CD4-positive, alpha-beta T cell treated with Interleukin-17A for 4 hours (primary cell): ENCODE measurements around the gene NR2F2.
"Not testable (repeated sequence)": the region's sequence is repeated elsewhere in the genome, so short reads cannot be mapped to it uniquely, and the experiment has no call there.

Experiments used
- DNase-seq: peaks from one replicate; pipeline ENCODE4 v3.0.0-alpha.2; 2020; ENCODE audit warnings: mixed read lengths

The NR2F2 gene

DNA sequence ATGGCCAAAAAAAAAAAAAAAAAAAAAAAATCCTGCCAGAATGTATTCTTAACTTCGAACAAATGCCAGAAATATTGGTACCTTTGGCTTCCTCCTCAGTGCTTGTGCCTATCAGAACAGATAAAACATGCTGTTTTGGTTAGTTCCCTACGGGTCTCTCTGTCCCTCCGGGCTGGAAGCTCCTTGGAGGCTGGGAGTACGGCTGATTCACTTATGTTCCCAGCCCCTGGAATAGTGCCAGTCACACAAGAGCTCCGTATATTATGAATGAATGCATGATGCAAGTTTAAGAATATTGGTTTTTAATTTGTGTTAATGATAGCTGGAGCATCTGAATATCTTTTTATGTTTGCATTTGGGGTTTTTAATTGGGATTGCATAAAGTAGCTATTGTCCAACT lies 44.0 kb downstream of the NR2F2 start:
- no peak for DNase-seq

DNA sequence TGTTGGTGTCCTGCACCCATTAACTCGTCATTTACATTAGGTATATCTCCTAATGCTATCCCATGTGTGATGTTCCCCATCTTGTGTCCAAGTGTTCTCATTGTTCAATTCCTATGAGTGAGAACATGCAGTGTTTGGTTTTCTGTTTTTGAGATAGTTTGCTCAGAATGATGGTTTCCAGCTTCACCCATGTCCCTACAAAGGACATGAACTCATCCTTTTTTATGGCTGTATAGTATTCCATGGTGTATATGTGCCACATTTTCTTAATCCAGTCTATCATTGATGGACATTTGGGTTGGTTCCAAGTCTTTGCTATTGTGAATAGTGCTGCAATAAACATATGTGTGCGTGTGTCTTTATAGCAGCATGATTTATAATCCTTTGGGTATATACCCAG lies 49.1 kb downstream of the NR2F2 start:
- not testable (repeated sequence) for DNase-seq

DNA sequence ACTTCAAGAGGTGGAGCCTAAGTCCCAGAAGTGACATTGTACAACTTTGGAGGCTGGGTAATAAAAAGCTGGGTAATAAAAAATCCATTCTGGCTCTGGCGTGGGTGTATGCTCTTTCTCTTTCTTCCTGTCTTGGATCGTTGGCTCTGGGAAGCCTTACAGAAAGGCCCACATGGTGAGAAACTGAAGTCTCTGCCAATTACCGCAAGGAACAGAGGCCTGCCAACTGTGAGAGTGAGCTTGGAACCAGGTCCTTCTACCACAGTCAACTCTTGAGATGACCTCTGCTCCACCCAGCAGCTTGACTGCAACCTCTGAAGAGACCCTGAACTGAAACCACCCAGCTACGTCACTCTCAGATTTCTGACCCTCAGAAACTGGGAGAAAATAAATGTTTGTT lies 51.0 kb downstream of the NR2F2 start:
- no peak for DNase-seq

DNA sequence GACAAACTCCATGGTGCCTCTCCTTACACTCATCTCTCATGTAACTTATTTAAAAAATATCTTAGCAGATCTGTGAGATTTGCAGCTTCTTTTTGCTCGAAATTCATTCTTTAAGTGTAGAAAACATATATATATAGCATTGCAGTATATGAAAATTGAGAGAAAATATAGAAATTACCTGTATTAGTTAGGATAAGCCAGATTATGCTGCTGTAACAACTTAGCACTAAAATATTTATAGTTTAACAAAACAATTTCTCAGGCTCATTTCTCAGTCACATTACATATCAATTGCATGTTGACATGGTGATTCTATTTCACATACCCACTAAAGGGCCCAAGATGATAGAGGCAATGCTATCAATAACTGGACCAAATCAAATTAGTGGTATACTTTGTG lies 54.7 kb downstream of the NR2F2 start:
- DNase-seq = no peak

DNA sequence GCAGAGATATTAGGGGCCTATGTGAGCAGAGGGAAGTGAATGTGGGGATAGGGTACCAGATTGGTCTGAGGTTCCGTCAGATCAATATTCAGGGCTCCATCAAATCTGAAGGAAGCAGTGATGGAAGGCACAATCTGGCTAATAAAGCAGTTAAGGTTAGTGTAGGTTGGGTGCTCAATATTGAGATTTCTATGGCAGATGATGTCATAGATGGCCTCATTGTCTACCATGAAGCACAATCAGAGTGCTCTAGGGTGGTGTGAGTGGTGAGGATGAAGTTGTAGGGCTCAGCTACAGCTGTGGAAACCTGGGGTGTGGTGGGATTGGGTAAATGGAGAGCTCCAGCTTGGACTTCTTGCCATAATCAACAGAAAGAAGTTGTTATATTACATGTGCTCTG lies 58.2 kb downstream of the NR2F2 start:
- no peak for DNase-seq
